ENCODE results near the gene RHBDF2.
"Not testable (repeated sequence)": the region's sequence is repeated elsewhere in the genome, so short reads cannot be mapped to it uniquely, and the experiment has no call there.

RHBDF2 gene

GRCh38 chr17:76528528-76529223, 27.5 kb upstream of the RHBDF2 start:
- no peaks in the 10 kb centered on the region for H3K36me3 ChIP-seq (ENCODE audit: control insufficient read depth, insufficient read depth, low read length)
- H3K4me3 ChIP-seq (ENCODE audit: low read depth, low read length) = no peak overlapping the region
- no peaks in the 10 kb centered on the region for H3K9me3 ChIP-seq (ENCODE audit: control insufficient read depth, insufficient read depth, low read length)
- H3K9ac ChIP-seq (ENCODE audit: low read depth, low read length) = no peak overlapping the region
- peaks cover under 1% of the 10 kb centered on the region for H3K27me3 ChIP-seq (ENCODE audit: control insufficient read depth, insufficient read depth, low read length)
- no peaks in the 10 kb centered on the region for H3K4me1 ChIP-seq (ENCODE audit: control insufficient read depth, insufficient read depth, low read length)

GRCh38 chr17:76528156-76528527, 26.9 kb upstream of the RHBDF2 start:
- no peak overlapping the region for H3K9ac ChIP-seq (ENCODE audit: low read depth, low read length)
- no peak overlapping the region for H3K4me3 ChIP-seq (ENCODE audit: low read depth, low read length)

GRCh38 chr17:76527430-76528111, 26.3 kb upstream of the RHBDF2 start:
- Histone ChIP-seq H3K9me3 (ENCODE audit: control insufficient read depth, insufficient read depth, low read length) (no peaks in the 10 kb centered on the region), H3K9ac (ENCODE audit: low read depth, low read length) (no peak overlapping the region), H3K36me3 (ENCODE audit: control insufficient read depth, insufficient read depth, low read length) (no peaks in the 10 kb centered on the region), H3K4me3 (ENCODE audit: low read depth, low read length) (no peak overlapping the region), H3K4me1 (ENCODE audit: control insufficient read depth, insufficient read depth, low read length) (no peaks in the 10 kb centered on the region), H3K27me3 (ENCODE audit: control insufficient read depth, insufficient read depth, low read length) (peaks cover 5% of the 10 kb centered on the region)

More at GRCh38 chr17:76528156-76528527, 26.9 kb upstream of the RHBDF2 start:
- H3K9me3 ChIP-seq (ENCODE audit: control insufficient read depth, insufficient read depth, low read length) = no peaks in the 10 kb centered on the region
- peaks cover 5% of the 10 kb centered on the region for H3K27me3 ChIP-seq (ENCODE audit: control insufficient read depth, insufficient read depth, low read length)
- no peaks in the 10 kb centered on the region for H3K4me1 ChIP-seq (ENCODE audit: control insufficient read depth, insufficient read depth, low read length)
- no peaks in the 10 kb centered on the region for H3K36me3 ChIP-seq (ENCODE audit: control insufficient read depth, insufficient read depth, low read length)

GRCh38 chr17:76527016-76527415, 25.8 kb upstream of the RHBDF2 start:
- H3K9ac ChIP-seq (ENCODE audit: low read depth, low read length); H3K4me3 ChIP-seq (ENCODE audit: low read depth, low read length); H3K36me3 ChIP-seq (ENCODE audit: control insufficient read depth, insufficient read depth, low read length); H3K9me3 ChIP-seq (ENCODE audit: control insufficient read depth, insufficient read depth, low read length); H3K27me3 ChIP-seq (ENCODE audit: control insufficient read depth, insufficient read depth, low read length); H3K4me1 ChIP-seq (ENCODE audit: control insufficient read depth, insufficient read depth, low read length): not testable (repeated sequence)

- not testable (repeated sequence) for H3K9me3 ChIP-seq (ENCODE audit: control insufficient read depth, insufficient read depth, low read length); H3K4me1 ChIP-seq (ENCODE audit: control insufficient read depth, insufficient read depth, low read length); H3K4me3 ChIP-seq (ENCODE audit: low read depth, low read length); H3K36me3 ChIP-seq (ENCODE audit: control insufficient read depth, insufficient read depth, low read length); H3K9ac ChIP-seq (ENCODE audit: low read depth, low read length); H3K27me3 ChIP-seq (ENCODE audit: control insufficient read depth, insufficient read depth, low read length)
Measured at GRCh38 chr17:76525513-76525833, 24.2 kb upstream of the RHBDF2 start.

GRCh38 chr17:76524598-76525512, 23.6 kb upstream of the RHBDF2 start:
- no peak overlapping the region for H3K9ac ChIP-seq (ENCODE audit: low read depth, low read length)
- H3K4me3 ChIP-seq (ENCODE audit: low read depth, low read length) = no peak overlapping the region
- H3K27me3 ChIP-seq (ENCODE audit: control insufficient read depth, insufficient read depth, low read length) = peaks cover 5% of the 10 kb centered on the region

GRCh38 chr17:76523084-76524037, 22.1 kb upstream of the RHBDF2 start:
- H3K36me3 ChIP-seq (ENCODE audit: control insufficient read depth, insufficient read depth, low read length) = no peaks in the 10 kb centered on the region
- no peaks in the 10 kb centered on the region for H3K4me1 ChIP-seq (ENCODE audit: control insufficient read depth, insufficient read depth, low read length)
- no peaks in the 10 kb centered on the region for H3K9me3 ChIP-seq (ENCODE audit: control insufficient read depth, insufficient read depth, low read length)
- peaks cover 5% of the 10 kb centered on the region for H3K27me3 ChIP-seq (ENCODE audit: control insufficient read depth, insufficient read depth, low read length)
- no peak overlapping the region for H3K9ac ChIP-seq (ENCODE audit: low read depth, low read length)
- H3K4me3 ChIP-seq (ENCODE audit: low read depth, low read length) = no peak overlapping the region

More at GRCh38 chr17:76524598-76525512, 23.6 kb upstream of the RHBDF2 start:
- no peaks in the 10 kb centered on the region for H3K36me3 ChIP-seq (ENCODE audit: control insufficient read depth, insufficient read depth, low read length)
- H3K4me1 ChIP-seq (ENCODE audit: control insufficient read depth, insufficient read depth, low read length) = no peaks in the 10 kb centered on the region
- no peaks in the 10 kb centered on the region for H3K9me3 ChIP-seq (ENCODE audit: control insufficient read depth, insufficient read depth, low read length)

- not testable (repeated sequence) for H3K9ac ChIP-seq (ENCODE audit: low read depth, low read length); H3K27me3 ChIP-seq (ENCODE audit: control insufficient read depth, insufficient read depth, low read length); H3K9me3 ChIP-seq (ENCODE audit: control insufficient read depth, insufficient read depth, low read length); H3K4me1 ChIP-seq (ENCODE audit: control insufficient read depth, insufficient read depth, low read length); H3K4me3 ChIP-seq (ENCODE audit: low read depth, low read length); H3K36me3 ChIP-seq (ENCODE audit: control insufficient read depth, insufficient read depth, low read length)
Measured at GRCh38 chr17:76521683-76522082, 20.5 kb upstream of the RHBDF2 start.

GRCh38 chr17:76521262-76521661, 20.0 kb upstream of the RHBDF2 start:
- no peak overlapping the region for H3K4me3 ChIP-seq (ENCODE audit: low read depth, low read length)
- H3K9me3 ChIP-seq (ENCODE audit: control insufficient read depth, insufficient read depth, low read length) = no peaks in the 10 kb centered on the region
- H3K36me3 ChIP-seq (ENCODE audit: control insufficient read depth, insufficient read depth, low read length) = no peaks in the 10 kb centered on the region
- H3K4me1 ChIP-seq (ENCODE audit: control insufficient read depth, insufficient read depth, low read length) = no peaks in the 10 kb centered on the region
- no peak overlapping the region for H3K9ac ChIP-seq (ENCODE audit: low read depth, low read length)
- H3K27me3 ChIP-seq (ENCODE audit: control insufficient read depth, insufficient read depth, low read length) = peaks cover 5% of the 10 kb centered on the region

- H3K4me1 ChIP-seq (ENCODE audit: control insufficient read depth, insufficient read depth, low read length) = no peaks in the 10 kb centered on the region
- peaks cover 5% of the 10 kb centered on the region for H3K27me3 ChIP-seq (ENCODE audit: control insufficient read depth, insufficient read depth, low read length)
- no peak overlapping the region for H3K9ac ChIP-seq (ENCODE audit: low read depth, low read length)
- no peaks in the 10 kb centered on the region for H3K36me3 ChIP-seq (ENCODE audit: control insufficient read depth, insufficient read depth, low read length)
- H3K4me3 ChIP-seq (ENCODE audit: low read depth, low read length) = no peak overlapping the region
- H3K9me3 ChIP-seq (ENCODE audit: control insufficient read depth, insufficient read depth, low read length) = no peaks in the 10 kb centered on the region
Measured at GRCh38 chr17:76519048-76519966, 18.1 kb upstream of the RHBDF2 start.
